Tibial nerve (tissue), 4 donors: Measurements from ENCODE around the gene TIRAP. TPM values are rescaled to one million over a fixed set of nuclear protein-coding genes. Genes with fewer than 3 reads are reported as not detected.
"Not testable (repeated sequence)": the region's sequence is repeated elsewhere in the genome, so short reads cannot be mapped to it uniquely, and the experiment has no call there.

Experiments
- DNase-seq, 2 donors: peaks; one replicate each; pipeline ENCODE4 v3.0.0-alpha.2; 2019; ENCODE audit warnings: low spot score in 2 of 2
- H3K27ac ChIP-seq, 4 donors: fragments of 200-600 bp; sonication (generic) in 3 of 4; one replicate each; pipeline ENCODE4 v1.5.1; 2017 to 2019; ENCODE audit warnings: mild to moderate bottlenecking in 1 of 4
- H3K27me3 ChIP-seq, 2 donors: fragments of 200-600 bp; sonication (generic) in 1 of 2; one replicate each; pipeline versions ENCODE4 v1.5.1 to v1.6.0; 2017 to 2019
- H3K36me3 ChIP-seq, 3 donors: fragments of 200-600 bp; sonication (generic); one replicate each; pipeline ENCODE4 v1.5.1; 2018 to 2019
- H3K4me1 ChIP-seq, 4 donors: fragments of 200-600 bp; sonication (generic) in 3 of 4; one replicate each; pipeline ENCODE4 v1.5.1; 2017 to 2019
- H3K4me3 ChIP-seq, 4 donors: fragments of 200-600 bp; sonication (generic) in 3 of 4; one replicate each; pipeline ENCODE4 v1.5.1; 2017 to 2019; ENCODE audit warnings: mild to moderate bottlenecking in 1 of 4, moderate library complexity in 1 of 4
- H3K9me3 ChIP-seq, 4 donors: fragments of 200-600 bp; sonication (generic) in 3 of 4; one replicate each; pipeline ENCODE4 v1.5.1; 2017 to 2019
- EP300 ChIP-seq, 2 donors: sonication (generic); formaldehyde crosslinking; IDR thresholded peaks; one replicate each; pipeline ENCODE4 v1.6.1; 2017; ENCODE audit warnings: antibody characterized with exemption in 2 of 2, mild to moderate bottlenecking in 1 of 2
- POLR2A ChIP-seq, 2 donors: fragments of 450-650 bp; IDR thresholded peaks; one replicate each; pipeline ENCODE4 v1.6.1; 2017; ENCODE audit warnings: antibody characterized with exemption in 2 of 2, mild to moderate bottlenecking in 2 of 2, moderate library complexity in 2 of 2
- WGBS, 2 donors: methylation state at CpG; one replicate each; pipeline ENCODE4 v1.1.5; 2018; 5-methylcytosine and 5-hydroxymethylcytosine counted together
- total RNA-seq, 4 donors: library from RNA; depleted of rRNA; stranded (reverse); fragments of >200 nt; gene quantifications; one replicate each; pipeline ENCODE4 v1.1.0, GENCODE V29; 2016
- TF ChIP-seq, protein P1 (sequence below), 5 experiments: fragments of 200-600 bp in 3 of 5; fragments of 450-650 bp in 2 of 5; sonication (generic) in 3 of 5; IDR thresholded peaks; one replicate each; pipeline ENCODE4 v1.5.1; 2016 to 2019; ENCODE audit warnings: antibody characterized with exemption in 5 of 5, mild to moderate bottlenecking in 3 of 5, moderate library complexity in 2 of 5

TIRAP gene, protein sequence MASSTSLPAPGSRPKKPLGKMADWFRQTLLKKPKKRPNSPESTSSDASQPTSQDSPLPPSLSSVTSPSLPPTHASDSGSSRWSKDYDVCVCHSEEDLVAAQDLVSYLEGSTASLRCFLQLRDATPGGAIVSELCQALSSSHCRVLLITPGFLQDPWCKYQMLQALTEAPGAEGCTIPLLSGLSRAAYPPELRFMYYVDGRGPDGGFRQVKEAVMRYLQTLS
- 10 to 100 TPM; 13.8 to 16.3 (median 14.6) TPM for total RNA-seq

DNA sequence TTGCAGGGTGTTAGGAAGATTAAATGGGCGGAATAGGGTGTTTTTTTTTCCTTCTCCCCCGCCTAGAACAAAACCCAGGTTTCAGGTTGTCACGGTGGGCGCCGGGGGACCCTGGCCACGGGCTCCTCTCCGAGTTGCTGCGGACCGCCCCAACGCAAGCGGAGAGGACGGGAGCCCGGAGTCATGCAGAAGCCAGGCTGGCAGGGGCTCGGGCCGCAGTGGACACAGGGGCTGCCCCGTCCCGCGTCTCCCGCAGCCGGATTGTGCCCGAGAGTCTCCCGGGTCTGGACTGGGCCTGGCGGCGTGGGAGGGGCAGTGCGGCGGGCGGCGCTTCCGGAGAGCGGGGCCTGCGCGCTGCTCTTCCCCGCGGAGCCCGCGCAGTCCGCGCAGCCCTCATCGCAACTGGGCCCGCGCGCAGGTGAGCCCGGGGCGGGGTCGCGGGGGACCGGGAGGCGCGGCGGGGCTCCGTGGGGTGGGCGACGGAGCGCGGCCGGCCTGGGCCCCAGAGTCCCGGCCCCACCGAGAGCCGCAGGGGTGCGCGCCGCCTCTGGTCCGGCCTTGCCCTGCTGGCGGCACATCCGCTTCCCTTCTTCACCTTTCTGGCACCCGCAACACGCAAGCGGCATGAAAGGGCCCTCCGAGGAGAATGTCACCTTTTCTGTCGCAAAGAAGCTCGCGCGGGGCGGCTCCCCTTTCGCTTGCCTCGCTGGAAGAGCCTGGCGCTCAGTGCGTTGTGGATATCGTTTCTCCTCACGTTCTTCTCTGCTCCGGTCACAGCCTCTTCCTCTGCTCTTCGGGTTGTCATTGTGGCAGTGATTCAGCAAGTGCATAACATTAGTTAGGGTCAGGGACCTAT, at the start of gene TIRAP:
TSS of gene TIRAP (plus strand) at position 358 of the 856 bp plus-strand sequence. CDS start 7,802 bp downstream, outside the sequence.
- Histone ChIP-seq H3K9me3 (no peaks in the 10 kb centered on the region), H3K4me1 (peaks cover 0 to 36% (median 5%) of the 10 kb centered on the region in 4 donors), H3K27me3 (no peaks in the 10 kb centered on the region), H3K27ac (peak within 1 kb of the TSS; percentile 92 to 94 (median 93)), H3K4me3 (peak within 1 kb of the TSS; percentile 70 to 90 (median 79)), H3K36me3 (peaks cover 0 to 25% (median 0%) of the 10 kb centered on the region in 3 donors)
- TF ChIP-seq POLR2A (IDR thresholded peaks at IDR 0.05) (peak in 1 of 2 donors; percentile 58), EP300 (IDR thresholded peaks at IDR 0.05) (no peak)
- TF ChIP-seq, protein P1, sequence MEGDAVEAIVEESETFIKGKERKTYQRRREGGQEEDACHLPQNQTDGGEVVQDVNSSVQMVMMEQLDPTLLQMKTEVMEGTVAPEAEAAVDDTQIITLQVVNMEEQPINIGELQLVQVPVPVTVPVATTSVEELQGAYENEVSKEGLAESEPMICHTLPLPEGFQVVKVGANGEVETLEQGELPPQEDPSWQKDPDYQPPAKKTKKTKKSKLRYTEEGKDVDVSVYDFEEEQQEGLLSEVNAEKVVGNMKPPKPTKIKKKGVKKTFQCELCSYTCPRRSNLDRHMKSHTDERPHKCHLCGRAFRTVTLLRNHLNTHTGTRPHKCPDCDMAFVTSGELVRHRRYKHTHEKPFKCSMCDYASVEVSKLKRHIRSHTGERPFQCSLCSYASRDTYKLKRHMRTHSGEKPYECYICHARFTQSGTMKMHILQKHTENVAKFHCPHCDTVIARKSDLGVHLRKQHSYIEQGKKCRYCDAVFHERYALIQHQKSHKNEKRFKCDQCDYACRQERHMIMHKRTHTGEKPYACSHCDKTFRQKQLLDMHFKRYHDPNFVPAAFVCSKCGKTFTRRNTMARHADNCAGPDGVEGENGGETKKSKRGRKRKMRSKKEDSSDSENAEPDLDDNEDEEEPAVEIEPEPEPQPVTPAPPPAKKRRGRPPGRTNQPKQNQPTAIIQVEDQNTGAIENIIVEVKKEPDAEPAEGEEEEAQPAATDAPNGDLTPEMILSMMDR (IDR thresholded peaks at IDR 0.05), result peak in 3 of 5 experiments; percentile 5 to 61 (median 49)
- 0% methylated on average over 42 to 48 of the region's 82 CpGs for WGBS, 2 donors
- peak; percentile 41 to 45 for DNase-seq

DNA sequence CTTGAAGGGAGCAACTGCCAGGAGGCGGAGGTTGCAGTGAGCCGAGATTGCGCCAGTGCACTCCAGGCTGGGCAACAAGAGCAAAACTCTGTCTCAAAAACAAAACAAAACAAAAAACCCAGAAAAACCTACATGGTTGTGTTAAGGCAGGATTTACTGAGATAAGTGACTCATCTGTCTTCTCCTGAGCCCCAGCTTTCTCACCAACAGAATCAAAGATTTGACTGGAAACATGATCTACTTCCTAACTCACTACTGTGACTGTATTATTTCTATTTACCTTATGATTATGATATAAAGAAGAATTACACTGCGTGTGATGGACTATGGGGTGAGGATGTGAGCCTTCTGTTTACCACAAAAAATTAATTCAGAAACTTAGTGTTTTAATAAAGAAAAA, 49.5 kb upstream of the TIRAP start:
- 94 to 98% methylated on average over 4 of the region's 4 CpGs for WGBS, 2 donors
- H3K27ac ChIP-seq, result no peak overlapping the region
- peaks cover 0 to 28% (median 3%) of the 10 kb centered on the region in 3 donors for H3K36me3 ChIP-seq
- H3K4me1 ChIP-seq, result peaks cover 0 to 8% (median 0%) of the 10 kb centered on the region in 4 donors
- DNase-seq, result no peak
- no peaks in the 10 kb centered on the region for H3K9me3 ChIP-seq
- H3K4me3 ChIP-seq, result no peak overlapping the region
- H3K27me3 ChIP-seq, result no peaks in the 10 kb centered on the region
- TF ChIP-seq POLR2A (IDR thresholded peaks at IDR 0.05) (no peak), EP300 (IDR thresholded peaks at IDR 0.05) (no peak)
- TF ChIP-seq, protein P1 (IDR thresholded peaks at IDR 0.05), result no peak

DNA sequence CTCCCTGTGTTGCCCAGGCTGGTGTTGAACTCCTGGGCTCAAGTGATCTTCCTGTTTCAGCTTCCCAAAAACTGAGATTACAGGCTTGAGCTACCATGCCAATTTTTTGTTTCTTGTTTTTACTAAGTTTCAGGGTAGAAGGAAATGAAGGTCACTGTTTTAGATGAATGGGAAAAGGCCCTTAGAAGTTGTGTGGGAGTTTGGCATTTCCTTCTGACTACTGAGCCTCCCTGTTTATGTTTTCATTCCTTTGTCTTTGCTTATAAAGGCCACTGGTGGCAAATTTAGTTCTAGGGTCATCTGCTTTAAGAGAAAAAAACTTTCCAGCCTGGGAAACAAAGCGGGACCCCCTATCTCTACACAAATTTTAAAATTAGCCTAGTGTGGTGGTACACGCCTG, 36.3 kb upstream of the TIRAP start:
- H3K4me1 ChIP-seq, result peaks cover 0 to 8% (median 0%) of the 10 kb centered on the region in 4 donors
- no peak overlapping the region for H3K27ac ChIP-seq
- 37 to 47% methylated on average over 2 of the region's 2 CpGs for WGBS, 2 donors
- TF ChIP-seq POLR2A (IDR thresholded peaks at IDR 0.05) (no peak), EP300 (IDR thresholded peaks at IDR 0.05) (no peak)
- TF ChIP-seq, protein P1 (IDR thresholded peaks at IDR 0.05), result no peak
- H3K36me3 ChIP-seq, result peaks cover 0 to 35% (median 0%) of the 10 kb centered on the region in 3 donors
- H3K4me3 ChIP-seq, result no peak overlapping the region
- no peak for DNase-seq
- H3K27me3 ChIP-seq, result no peaks in the 10 kb centered on the region
- H3K9me3 ChIP-seq, result no peaks in the 10 kb centered on the region

DNA sequence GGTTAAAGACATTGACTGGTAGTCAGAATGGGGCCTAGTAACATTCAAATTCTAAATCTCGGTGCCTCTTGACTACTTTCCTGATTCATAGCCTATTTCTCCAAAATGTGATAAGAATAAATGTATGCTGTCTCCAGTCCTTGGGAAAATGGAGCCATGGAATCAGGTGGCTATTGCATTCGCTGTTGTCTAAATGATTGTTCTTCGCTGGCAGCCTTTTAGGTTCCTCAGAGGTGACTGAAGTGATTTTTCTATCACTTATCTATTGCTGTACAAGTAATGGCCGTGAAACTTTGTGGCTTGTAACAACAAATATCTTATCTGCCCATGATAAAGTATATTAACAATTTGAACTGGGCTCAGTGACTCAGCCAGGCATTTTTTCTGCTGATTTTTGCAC, 29.6 kb upstream of the TIRAP start:
- Histone ChIP-seq H3K27me3 (no peaks in the 10 kb centered on the region), H3K9me3 (no peaks in the 10 kb centered on the region), H3K36me3 (peaks cover 0 to 58% (median 0%) of the 10 kb centered on the region in 3 donors), H3K4me1 (no peaks in the 10 kb centered on the region), H3K27ac (no peak overlapping the region), H3K4me3 (no peak overlapping the region)
- no peak for DNase-seq
- TF ChIP-seq, protein P1 (IDR thresholded peaks at IDR 0.05), result no peak
- TF ChIP-seq POLR2A (IDR thresholded peaks at IDR 0.05) (no peak), EP300 (IDR thresholded peaks at IDR 0.05) (no peak)
- 77 to 89% methylated on average over 4 of the region's 4 CpGs for WGBS, 2 donors

DNA sequence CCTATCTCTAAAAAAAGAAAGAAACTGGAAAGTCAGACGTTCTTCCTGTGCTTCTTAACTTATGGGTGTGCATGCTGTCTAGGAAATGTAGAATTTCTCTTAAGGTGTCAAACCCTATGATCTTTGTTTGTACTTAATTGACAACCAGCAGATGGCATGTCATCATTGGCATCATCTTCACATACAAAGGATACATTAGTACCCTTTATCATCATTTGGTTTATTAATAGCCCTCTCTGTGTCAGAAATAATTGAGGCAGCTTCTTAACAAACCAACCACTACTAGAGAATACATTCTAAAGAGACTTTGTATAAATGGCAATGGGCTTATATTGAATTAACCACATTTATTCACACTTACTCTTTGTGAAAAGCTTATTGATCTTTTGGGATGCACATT, 28.1 kb upstream of the TIRAP start:
- no peak overlapping the region for H3K4me3 ChIP-seq
- peaks cover 0 to 65% (median 0%) of the 10 kb centered on the region in 3 donors for H3K36me3 ChIP-seq
- H3K27me3 ChIP-seq, result no peaks in the 10 kb centered on the region
- no peak for DNase-seq
- H3K9me3 ChIP-seq, result no peaks in the 10 kb centered on the region
- H3K27ac ChIP-seq, result no peak overlapping the region
- TF ChIP-seq EP300 (IDR thresholded peaks at IDR 0.05), result no peak
- TF ChIP-seq, protein P1 (IDR thresholded peaks at IDR 0.05), result no peak
- H3K4me1 ChIP-seq, result no peaks in the 10 kb centered on the region
- whole genome bisulfite sequencing, 2 donors, result 65 to 83% methylated on average over 1 of the region's 1 CpG

DNA sequence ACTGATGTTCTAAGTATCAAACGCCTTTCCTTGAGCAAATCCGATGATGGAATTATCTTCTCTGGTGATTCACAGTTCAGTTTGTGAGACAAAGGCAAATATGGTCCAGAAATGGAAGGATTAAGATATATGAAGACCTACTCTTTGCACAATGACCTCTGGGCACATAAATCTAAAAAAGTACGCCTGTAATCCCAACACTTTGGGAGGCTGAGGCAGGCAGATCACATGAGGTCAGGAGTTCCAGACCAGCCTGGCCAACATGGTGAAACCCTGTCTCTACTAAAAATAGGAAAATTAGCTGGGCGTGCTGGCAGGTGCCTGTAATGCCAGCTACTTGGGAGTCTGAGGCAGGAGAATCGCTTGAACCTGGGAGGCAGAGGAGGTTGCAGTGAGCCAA, 27.4 kb upstream of the TIRAP start:
- 92 to 97% methylated on average over 5 of the region's 5 CpGs for WGBS, 2 donors
- H3K4me3 ChIP-seq, H3K9me3 ChIP-seq, H3K27ac ChIP-seq, DNase-seq, H3K4me1 ChIP-seq, H3K27me3 ChIP-seq: not testable (repeated sequence)
- H3K36me3 ChIP-seq, result peaks cover 0 to 69% (median 0%) of the 10 kb centered on the region in 3 donors
